Right ventricle myocardium inferior (tissue), 1 donor: ENCODE measurements around the gene ANKRD61. TPM values are rescaled to one million over a fixed set of nuclear protein-coding genes. Genes with fewer than 3 reads are reported as not detected.
A peak's percentile ranks its signal among the peaks of the same experiment; 100 is the strongest.
"Not testable (repeated sequence)": the region's sequence is repeated elsewhere in the genome, so short reads cannot be mapped to it uniquely, and the experiment has no call there.

ENCODE experiments used
- ATAC-seq: fragments of 200-7000 bp; cut with Tn5 transposase; one replicate; pipeline ENCODE4 v1.9.1; 2020; ENCODE audit warnings: mild to moderate bottlenecking, moderate library complexity
- DNase-seq: peaks from one replicate; pipeline ENCODE4 v3.0.0; 2021; ENCODE audit errors: missing footprints
- intact Hi-C: fragments of 100-400 bp; cut with DNase I; formaldehyde crosslinking; loops from one replicate; pipeline ENCODE4 v1.11.0; 2022
- long read RNA-seq: library from polyadenylated mRNA; unstranded; transcript quantifications from one replicate; pipeline ENCODE4 v2.0.0, GENCODE V29; 2021
- total RNA-seq: library from RNA; stranded (reverse); fragmentation: NEBNext Ultra II Directional; extraction: Animal tissue kit (Norgen Biotek cat#: 25700); gene quantifications from one replicate; pipeline ENCODE4 v1.2.1, GENCODE V29; 2021
- donor health status: DM: no; HTN: yes; CAD: no; lungs with severe emphysema.

ANKRD61 gene
- total RNA-seq, result not detected
- long read RNA-seq, result 0 reads

DNA sequence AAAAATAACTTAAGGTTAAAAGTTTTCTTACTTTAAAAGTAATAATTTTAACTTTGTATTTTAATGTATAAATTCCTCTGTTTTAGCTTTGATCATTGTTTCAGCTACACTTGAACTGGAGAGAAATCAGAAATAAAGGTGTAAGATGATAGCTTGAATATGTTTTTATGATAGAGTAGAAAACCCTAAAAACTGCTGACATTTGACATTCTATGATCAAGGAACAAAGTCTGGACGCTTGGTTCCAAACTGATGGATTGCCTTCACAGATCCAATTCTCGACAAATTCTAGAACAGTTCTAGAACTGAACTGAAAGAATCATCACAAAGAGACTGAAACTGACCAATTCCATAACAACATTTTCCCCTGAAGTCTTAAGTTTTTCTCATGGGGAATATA lies at the start of gene ANKRD61:
ANKRD61 (plus strand) TSS at position 389 of the 400 bp plus-strand sequence; CDS start at position 389, 0 bp downstream.
- intact Hi-C loops, result no loop called here
- DNase-seq (no peak), ATAC-seq (no peak)

DNA sequence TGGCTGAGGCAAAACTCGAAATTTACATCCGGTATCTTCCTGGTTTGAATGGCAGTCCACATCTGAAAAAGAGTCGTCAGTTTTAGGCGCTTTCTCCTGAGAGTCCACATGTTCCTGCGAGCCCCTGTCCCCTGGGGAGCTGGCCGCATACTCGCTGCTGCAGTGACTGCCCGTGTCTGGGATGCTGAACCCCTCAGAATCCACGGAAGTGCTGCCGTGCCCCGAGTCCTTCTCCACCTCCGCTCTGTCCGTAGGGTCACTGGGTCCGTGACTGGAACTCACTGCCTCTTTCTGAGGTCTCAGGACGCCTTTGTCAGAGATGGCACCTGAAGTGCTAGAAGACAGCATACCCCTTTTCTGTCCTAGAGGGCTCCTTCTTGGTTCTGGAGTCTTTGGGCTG lies 44.1 kb upstream of the ANKRD61 start:
- DNase-seq, ATAC-seq, intact Hi-C loops: not testable (repeated sequence)

DNA sequence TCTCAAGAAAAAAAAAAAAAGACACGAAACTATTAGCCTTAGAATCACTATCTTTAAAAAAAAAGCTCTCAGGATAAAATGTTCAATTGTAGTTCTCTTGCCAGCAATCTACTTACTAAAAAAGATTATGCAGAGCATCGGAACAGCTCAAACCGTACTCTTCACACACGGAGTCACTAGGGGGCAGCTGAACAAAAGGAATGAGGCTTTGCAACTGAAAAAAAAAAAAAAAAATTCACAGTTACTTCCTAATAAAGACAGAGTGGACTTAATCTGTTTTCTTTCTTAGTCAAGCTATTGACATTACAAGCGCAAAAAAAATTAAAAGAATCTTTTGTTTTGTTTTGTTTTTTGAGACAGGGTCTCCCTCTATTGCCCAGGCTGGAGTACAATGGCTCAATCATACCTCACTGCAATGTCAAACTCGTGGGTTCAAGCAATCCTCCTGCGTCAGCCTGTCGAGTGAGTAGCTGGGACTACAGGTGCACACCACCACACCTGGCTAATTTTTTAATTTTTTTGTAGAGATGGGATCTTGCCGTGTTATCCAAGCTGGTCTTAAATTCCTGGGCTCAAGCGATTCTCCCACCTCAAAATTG lies 33.9 kb upstream of the ANKRD61 start:
- DNase-seq, result no peak
- peak; percentile 50 for ATAC-seq
- intact Hi-C loops, result loop anchor here (1.0 to 10.0 kb wide), 2 partner anchors 326 to 437 kb away; no protein-coding TSS in a partner anchor

DNA sequence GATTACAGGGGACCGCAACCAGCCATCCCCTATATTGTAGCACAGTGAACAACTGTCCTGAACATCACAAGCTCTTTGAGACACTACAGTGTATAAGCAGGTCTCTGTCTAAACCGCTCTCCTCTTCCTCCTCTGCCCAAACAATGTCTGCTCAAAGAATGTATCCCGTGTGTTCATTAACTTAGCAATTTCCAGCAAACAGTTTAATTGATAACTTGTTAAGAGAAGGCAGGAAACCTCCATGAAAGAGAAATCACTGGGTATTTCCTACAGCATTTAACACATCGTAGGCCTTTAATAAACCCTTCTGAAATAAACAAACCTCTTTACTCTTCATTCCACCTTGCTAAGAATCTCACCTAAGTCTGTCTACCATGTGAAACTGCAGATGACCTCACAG lies 23.8 kb upstream of the ANKRD61 start:
- ATAC-seq (no peak), DNase-seq (no peak)
- intact Hi-C loops, result no loop called here

DNA sequence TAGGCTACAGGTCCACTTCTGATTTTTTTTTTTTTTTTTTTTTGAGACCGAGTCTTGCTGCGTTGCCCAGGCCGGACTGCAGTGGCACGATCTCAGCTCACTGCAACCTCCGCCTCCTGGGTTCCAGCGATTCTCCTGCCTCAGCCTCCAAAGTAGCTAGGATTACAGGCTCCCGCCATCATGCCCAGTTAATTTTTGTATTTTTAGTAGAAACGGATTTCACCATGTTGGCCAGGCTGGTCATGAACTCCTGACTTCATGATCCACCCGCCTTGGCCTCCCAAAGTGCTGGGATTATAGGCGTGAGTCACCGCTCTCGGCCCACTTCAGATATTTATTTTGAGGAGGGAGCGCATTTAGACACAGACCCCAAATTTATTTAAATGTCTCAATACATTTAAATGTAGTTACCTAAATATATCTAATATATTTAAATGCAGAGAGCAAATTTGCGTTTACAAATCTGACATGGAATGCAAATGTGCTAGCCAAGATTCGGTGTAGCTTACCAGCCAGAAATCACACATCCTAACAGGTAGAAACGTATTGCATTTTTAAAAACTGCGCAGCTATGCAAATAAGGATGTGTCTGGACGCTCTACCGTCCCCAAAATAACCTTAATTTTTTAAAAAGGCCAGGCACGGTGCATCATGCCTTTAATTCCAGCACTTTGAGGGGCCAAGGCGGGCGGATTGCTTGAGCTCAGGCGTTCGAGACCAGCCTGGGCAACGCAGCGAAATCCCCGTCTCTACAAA lies 23.2 kb upstream of the ANKRD61 start:
- ATAC-seq, DNase-seq, intact Hi-C loops: not testable (repeated sequence)

DNA sequence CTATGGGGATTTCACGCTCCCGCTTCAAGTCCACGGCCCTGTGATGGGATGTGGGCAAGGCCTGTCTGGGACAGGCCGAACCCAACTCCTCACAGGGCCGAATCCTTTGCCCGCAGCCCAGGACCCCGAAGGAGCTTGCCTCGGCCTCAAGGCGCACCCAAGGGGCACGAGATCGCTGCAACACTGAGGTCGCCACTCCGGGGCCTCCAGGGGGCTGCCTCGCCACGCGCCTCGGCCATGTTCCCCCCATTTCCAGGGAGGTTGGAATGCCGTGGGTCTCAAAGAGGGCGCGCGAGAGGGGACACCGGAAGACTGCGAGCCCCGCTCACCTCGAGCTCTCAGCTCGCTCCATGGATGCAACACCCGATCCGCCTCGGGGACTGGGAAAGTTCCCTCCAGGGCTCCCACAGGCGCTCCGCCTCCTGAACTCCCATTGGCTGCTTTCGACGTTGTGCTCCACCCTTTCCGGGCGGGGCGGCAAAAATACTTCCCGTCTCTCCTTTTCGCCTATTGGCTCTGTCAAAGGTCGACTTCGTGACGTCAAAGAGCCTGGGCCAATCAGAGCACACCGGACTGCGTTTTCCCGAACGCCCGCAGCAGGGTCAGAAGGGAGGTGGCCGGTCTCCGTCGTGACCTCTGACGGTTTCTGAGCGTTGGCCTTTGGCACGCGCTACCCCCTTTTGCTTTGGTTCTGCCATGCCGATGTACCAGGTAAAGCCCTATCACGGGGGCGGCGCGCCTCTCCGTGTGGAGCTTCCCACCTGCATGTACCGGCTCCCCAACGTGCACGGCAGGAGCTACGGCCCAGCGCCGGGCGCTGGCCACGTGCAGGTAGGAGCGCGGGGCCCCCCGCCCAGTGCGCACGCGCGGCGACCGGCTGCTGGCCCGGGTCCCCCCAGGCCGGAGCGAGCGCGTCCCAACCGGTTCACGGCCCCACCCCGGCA lies 22.2 kb upstream of the ANKRD61 start, which contains the start of the genes AIMP2 and PMS2:
AIMP2 (plus strand) TSS at position 605 of the 944 bp plus-strand sequence; CDS start at position 697, 92 bp downstream.
PMS2 (minus strand) TSS at position 382 of the 944 bp plus-strand sequence; CDS start at position 352, 30 bp downstream.
- DNase-seq, result peak; percentile 98
- ATAC-seq, result peak; percentile 98
- intact Hi-C loops, result no loop called here

DNA sequence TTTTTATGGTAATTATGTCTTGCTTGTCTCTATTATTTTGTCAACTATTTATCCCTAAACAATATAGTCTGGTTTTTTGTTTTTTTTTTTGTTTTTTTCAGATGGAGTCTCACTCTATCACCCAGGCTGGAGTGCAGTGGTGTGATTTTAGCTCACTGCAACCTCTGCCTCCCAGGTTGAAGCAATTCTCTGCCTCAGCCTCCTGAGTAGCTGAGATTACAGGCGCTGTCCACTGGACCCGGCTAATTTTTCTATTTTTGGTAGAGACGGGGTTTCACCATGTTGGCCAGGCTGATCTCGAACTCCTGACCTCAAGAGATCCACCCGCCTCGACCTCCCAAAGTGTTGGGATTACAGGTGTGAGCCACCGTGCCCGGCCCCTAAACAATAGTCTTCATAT lies 20.8 kb upstream of the ANKRD61 start:
- intact Hi-C loops, DNase-seq, ATAC-seq: not testable (repeated sequence)

DNA sequence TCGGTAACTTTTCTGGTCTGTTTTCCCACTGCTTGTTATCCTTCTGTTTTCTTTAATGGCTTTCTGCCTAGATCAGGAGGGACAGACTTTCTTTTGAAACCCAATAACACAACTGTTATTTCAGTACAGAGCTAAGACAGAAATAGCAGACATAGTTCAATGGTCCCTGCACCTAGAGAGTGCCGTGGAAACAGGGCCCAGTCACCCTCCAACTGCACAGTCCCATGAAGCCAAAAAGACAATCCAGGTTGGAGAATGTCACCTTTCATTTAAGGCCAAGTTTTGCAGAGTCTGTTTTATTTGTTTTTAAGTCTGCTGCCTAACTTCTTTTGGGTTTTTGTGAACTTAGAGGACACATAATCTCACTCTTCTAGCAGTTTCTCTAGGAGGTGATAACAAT lies 19.6 kb upstream of the ANKRD61 start:
- ATAC-seq, result no peak
- intact Hi-C loops, result no loop called here

DNA sequence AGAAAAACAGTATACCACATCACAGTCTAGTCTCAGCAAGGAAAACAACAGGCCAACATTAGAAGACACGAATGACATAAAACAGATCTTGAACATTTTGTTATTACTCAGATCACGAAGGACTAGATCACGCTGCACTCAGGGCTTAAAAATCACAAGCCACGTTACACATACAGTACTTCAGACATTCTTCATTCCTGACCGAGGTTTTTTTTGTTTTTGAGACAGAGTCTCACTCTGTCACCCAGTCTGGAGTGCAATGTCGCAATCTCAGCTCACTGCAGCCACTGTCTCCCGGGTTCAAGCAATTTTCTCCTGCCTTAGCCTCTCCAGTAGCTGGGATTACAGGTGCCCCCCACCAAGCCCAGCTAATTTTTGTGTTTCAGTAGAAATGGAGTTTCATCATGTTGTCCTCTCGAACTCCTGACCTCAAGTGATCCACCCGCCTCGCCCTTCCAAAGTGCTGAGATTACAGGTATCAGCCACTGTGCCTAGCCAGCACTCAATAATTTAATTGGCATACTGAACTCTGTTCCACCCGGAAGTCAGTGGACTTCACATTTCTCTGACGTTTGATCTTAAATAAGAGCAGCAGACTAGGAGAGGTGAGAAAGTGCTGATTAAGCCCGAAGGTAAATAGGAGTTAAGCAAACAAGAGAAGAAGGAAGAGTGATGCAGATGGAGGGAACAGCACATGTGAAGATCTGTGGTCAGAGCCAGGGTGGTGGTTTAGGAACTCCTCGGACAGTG lies 18.6 kb upstream of the ANKRD61 start:
- intact Hi-C loops, result no loop called here
- no peak for ATAC-seq
- DNase-seq, result peak; percentile 22

More for the DNA sequence above, 19.6 kb upstream of the ANKRD61 start:
- no peak for DNase-seq

DNA sequence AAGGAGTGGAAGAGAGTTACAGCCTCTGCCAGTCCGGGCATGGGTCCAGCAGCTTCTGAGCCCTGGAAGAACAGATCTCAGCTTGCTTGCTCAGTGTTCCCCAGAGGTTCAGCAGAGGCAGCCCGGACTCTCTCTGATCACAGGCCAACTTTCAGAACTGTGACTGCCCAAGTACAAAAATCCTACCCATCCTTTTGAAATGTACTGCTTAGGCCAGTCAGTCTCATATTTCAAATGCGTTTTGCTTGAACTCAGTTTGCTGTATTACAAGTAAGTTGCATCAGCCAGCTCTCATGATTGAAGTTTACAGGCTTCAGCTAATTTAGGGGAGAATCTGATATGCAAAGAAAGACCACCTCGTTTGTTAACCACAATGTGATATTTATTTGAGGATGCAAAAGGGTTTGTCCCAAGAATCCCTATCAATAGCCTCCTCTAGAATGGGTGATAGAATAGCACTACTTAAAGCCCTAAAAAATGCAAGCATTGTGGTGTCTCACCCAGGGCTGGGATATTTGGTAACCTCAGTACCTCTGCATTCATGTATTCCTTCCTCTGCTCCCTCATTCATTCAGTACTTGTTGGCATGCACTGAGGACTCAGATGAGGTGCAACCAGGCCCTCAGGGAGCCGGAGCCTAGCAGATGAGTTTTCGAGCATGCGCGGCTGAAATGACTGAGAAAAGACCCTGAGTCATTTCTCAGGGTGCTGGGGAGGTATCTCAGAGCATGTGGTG lies 15.1 kb upstream of the ANKRD61 start:
- ATAC-seq, result peak; percentile 86
- DNase-seq, result peak; percentile 83
- intact Hi-C loops, result no loop called here

DNA sequence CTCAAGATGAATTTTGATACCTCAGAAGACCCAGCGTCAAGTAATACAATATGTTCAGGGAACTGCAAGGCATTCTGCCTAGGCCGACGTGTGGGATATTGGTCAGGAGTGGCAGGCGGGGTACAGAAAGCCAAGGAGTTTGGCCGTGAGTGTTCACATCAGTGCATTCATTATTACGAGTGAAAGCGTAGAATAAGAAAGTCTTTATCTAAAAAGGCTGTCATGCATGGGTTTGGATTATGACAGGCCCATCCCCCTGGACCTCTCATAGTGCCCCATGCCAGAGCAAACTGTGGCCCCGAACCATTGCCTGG lies 14.6 kb upstream of the ANKRD61 start:
- ATAC-seq (no peak), DNase-seq (no peak)
- intact Hi-C loops, result no loop called here

DNA sequence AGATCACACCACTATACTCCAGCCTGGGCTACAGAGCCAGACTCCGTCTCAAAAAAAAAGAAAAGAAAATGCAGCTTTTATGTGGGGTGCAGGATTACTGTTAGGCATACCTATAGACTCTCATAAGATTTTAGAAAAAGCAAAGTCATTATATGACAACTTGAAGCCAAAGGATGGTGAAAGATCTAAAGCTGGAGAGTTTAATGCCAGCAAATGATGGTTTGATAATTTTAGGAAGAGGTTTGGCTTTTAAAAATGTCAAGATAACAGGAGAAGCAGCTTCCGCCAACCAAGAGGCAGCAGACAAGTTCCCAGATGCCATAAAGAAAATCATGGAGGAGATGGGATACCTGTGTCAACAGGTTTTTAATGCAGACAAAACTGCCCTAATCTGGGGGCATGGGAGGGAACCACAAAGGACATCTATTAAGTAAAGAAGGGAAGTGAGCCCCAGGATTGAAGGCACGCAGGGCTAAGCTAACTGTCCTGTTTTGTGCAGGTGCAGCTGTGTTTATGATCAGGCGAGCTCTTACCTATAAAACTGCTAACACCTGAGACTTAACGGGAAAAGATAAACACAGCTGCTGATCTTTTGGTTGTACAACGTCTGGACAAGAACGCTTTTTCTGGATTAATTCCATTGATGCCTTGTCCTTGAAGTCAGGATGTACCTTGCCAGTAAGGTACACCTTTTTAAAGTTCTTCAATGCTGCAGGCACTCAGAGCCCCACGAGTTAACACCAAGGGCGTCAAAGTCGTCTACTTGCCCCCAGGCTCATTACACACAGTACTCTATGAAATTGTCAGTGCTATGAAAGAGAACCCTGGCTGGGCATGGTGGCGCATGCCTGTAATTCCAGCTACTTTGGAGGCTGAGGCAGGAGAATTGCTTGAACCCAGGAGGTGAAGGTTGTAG lies 10.5 kb upstream of the ANKRD61 start:
- intact Hi-C loops, result no loop called here
- no peak for DNase-seq
- ATAC-seq, result no peak

DNA sequence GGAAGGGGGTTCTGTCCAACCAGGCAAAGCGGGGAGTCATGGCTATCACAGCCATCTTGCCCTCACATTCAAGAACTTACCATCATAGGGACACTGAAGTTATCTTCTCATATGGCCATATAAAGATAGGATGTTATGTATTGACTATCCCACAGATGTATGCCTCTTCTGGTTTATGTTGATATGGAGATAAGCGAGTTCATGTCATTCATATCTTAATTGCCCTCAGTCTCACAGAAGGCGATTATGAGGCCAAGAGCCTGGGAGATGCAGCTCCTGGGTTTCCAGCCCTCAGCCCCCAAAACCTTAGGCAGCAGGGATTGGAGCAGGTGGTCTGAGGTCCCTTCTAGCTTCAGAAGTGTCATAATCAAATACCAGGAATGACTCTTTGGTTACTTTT lies 8.5 kb upstream of the ANKRD61 start:
- intact Hi-C loops, result no loop called here
- DNase-seq (no peak), ATAC-seq (no peak)

DNA sequence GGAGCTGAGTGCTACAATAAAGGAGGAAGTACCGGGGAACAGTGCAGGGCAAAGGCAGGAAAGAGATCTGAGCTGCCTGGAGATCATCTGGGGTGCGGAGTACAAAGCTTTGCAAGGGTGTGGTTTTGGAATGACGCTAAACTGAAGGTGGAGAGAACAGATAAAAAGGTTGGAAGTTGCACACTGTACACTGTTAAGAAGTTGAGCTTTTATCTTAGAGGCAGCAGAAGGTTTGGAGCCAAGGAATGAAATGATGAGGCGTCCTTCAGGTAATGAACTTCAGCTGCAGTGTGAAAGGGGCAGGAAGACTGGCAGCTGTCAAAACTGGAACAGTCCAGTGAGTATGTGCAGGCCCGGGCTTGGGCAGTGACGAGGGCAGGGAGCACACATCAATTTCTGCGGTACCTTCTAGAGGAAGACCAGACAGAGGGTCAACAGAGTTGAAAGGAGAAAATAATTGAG lies 7.2 kb upstream of the ANKRD61 start:
- intact Hi-C loops, result no loop called here
- no peak for DNase-seq
- ATAC-seq, result no peak

DNA sequence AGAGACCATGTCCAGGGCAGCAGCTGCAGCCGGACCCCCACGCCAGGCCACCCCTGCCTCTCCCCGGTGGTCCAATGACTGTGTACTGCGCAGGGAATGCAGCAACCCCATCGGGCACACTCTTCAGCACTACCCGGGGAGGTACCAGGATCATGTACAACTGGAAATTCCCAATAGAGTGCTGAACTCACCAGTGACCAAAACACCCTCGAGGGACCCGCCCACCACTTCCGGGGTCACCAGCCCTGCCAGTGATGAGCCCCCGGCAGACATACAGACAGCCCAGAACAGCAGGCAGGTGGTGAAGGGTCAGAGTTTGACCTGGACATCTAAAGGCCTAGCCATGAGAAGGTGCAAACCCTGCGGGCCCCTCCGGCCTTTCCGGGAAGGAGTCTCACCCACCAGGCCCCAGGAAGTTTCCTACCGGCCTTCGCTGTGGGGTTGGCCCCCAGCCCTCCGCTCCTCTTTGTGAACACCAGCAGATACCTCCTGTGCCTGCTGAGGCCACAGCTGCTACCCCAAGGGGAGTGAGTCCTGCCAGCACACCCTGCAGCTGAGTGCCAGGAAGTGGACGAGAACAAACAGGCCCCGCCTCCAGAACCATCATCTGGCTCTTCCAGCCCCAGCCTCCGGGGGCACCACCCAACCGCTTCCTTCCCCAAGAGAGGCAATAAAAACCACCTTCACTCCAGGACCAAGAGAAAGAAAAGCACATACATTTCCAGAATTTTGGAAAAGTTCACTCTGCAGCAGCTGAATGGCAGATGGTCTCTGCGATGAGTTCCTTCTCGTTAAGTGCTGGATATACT lies 5.0 kb upstream of the ANKRD61 start:
- DNase-seq, result peak; percentile 91
- peak; percentile 83 for ATAC-seq
- intact Hi-C loops, result loop anchor here (1.0 kb wide), 1 partner anchor 25 kb away; no protein-coding TSS in a partner anchor

DNA sequence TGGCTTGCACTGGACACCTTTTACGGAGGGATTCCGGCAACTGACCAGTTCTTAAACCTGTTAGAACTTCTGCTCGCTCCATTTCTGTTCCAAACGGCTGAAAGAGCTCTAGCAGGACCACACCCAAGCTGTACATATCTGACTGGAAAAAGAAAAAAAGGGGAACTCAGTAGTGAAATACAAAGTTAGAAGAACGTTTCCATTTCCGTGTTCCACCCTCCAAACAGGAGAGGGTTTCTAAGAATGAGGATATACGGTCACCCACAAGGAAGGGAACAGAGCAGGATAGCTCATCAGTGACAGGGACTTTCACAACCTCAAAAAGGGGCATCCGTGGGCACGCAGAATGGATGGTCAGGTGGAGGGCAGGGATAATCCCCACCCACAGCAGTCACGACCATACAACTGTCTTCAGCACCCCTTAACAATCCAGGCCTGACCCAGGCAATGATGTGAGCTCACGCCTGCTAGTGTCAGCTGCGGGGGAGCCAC lies 4.3 kb upstream of the ANKRD61 start:
- ATAC-seq (peak; percentile 60), DNase-seq (peak; percentile 67)
- intact Hi-C loops, result loop anchor here (1.0 kb wide), 1 partner anchor 24 kb away; no protein-coding TSS in a partner anchor
